NT2/D1 (cell line): ENCODE data around the gene CSF2RB.

Source experiments
- YY1 ChIP-seq: IDR thresholded peaks from 2 replicates; pipeline ENCODE4 v1.6.1; 2011; ENCODE audit not compliant: insufficient read length, insufficient read depth
- ZNF274 ChIP-seq: IDR thresholded peaks from 2 replicates; pipeline ENCODE4 v1.6.1; 2011; ENCODE audit warnings: mild to moderate bottlenecking, low read depth, low read length

- TF ChIP-seq ZNF274 (no peak), YY1 (no peak)
These were observed 11.9 kb upstream of the CSF2RB start for GRCh38 chr22:36901411-36902142.
